22Rv1 (cell line): ENCODE results near the gene ATP13A1.

ENCODE experiments used
- CTCF ChIP-seq: fragments of 450-650 bp; IDR thresholded peaks from 2 replicates; pipeline ENCODE4 v1.5.1; 2017; ENCODE audit warnings: mild to moderate bottlenecking
- ZFX ChIP-seq: fragments of 450-650 bp; IDR thresholded peaks from 2 replicates; pipeline ENCODE4 v1.6.1; 2017; ENCODE audit warnings: antibody characterized with exemption, borderline replicate concordance

- no peak for TF ChIP-seq CTCF
- no peak for TF ChIP-seq ZFX
These were observed 18.1 kb downstream of the ATP13A1 start for GRCh38 chr19:19645233-19645870.
